HepG2 (cell line): ENCODE results near the gene GSDME. TPM values are rescaled to one million over a fixed set of nuclear protein-coding genes. Genes with fewer than 3 reads are reported as not detected.

Source experiments
- ATF1 ChIP-seq: IDR thresholded peaks from 2 replicates; pipeline ENCODE4 v1.6.1; 2016; ENCODE audit warnings: mild to moderate bottlenecking, control low read depth
- BATF2 ChIP-seq: sonication (generic); formaldehyde crosslinking; IDR thresholded peaks from 2 replicates; pipeline ENCODE4 v1.8.0; 2022; ENCODE audit warnings: mild to moderate bottlenecking, missing genetic modification reagents, moderate library complexity
- EEA1 ChIP-seq: sonication (generic); formaldehyde crosslinking; IDR thresholded peaks from 2 replicates; pipeline ENCODE4 v1.5.1; 2020; ENCODE audit warnings: mild to moderate bottlenecking, missing genetic modification reagents, borderline replicate concordance
- ELF4 ChIP-seq: sonication (generic); formaldehyde crosslinking; IDR thresholded peaks from 2 replicates; pipeline ENCODE4 v1.5.0; 2020; ENCODE audit warnings: missing genetic modification reagents, mild to moderate bottlenecking, moderate library complexity, borderline replicate concordance
- FOXC1 ChIP-seq: sonication (generic); formaldehyde crosslinking; IDR thresholded peaks from 2 replicates; pipeline ENCODE4 v1.8.0; 2022; ENCODE audit warnings: mild to moderate bottlenecking, missing genetic modification reagents, borderline replicate concordance
- FOXP4 ChIP-seq: sonication (generic); formaldehyde crosslinking; IDR thresholded peaks from 2 replicates; pipeline ENCODE4 v1.4.0; 2020; ENCODE audit warnings: missing genetic modification reagents
- HBP1 ChIP-seq: IDR thresholded peaks from 2 replicates; pipeline ENCODE4 v1.6.1; 2016; ENCODE audit warnings: low read depth, control low read depth
- IRX3 ChIP-seq: sonication (generic); formaldehyde crosslinking; IDR thresholded peaks from 2 replicates; pipeline ENCODE4 v1.8.1; 2023; ENCODE audit warnings: mild to moderate bottlenecking, low read depth, missing genetic modification reagents, borderline replicate concordance
- KDM4B ChIP-seq: sonication (generic); formaldehyde crosslinking; IDR thresholded peaks from 2 replicates; pipeline ENCODE4 v1.4.0; 2020; ENCODE audit warnings: missing genetic modification reagents
- KDM6A ChIP-seq: IDR thresholded peaks from 2 replicates; pipeline ENCODE4 v1.6.1; 2016; ENCODE audit warnings: low read depth
- KLF12 ChIP-seq: sonication (generic); formaldehyde crosslinking; IDR thresholded peaks from 2 replicates; pipeline ENCODE4 v1.4.0; 2020; ENCODE audit warnings: missing genetic modification reagents, borderline replicate concordance
- PITX1 ChIP-seq: sonication (generic); formaldehyde crosslinking; IDR thresholded peaks from 2 replicates; pipeline ENCODE4 v1.5.1; 2020; ENCODE audit warnings: mild to moderate bottlenecking, missing genetic modification reagents
- POLR2AphosphoS2 ChIP-seq: IDR thresholded peaks from 2 replicates; pipeline ENCODE4 v1.6.1; 2011; ENCODE audit warnings: low read depth, low read length, improper control_type of control experiment
- RXRA ChIP-seq: sonication (generic); formaldehyde crosslinking; IDR thresholded peaks from 2 replicates; pipeline ENCODE4 v1.5.1; 2020; ENCODE audit warnings: missing genetic modification reagents
- TBX3 ChIP-seq: fragments of 450-650 bp; IDR thresholded peaks from 2 replicates; pipeline ENCODE4 v1.6.1; 2017; ENCODE audit warnings: antibody characterized with exemption, mild to moderate bottlenecking, inconsistent platforms, borderline replicate concordance
- TCF12 ChIP-seq, 2 experiments: fragments of 450-650 bp in 1 of 2; sonication (generic) in 1 of 2; formaldehyde crosslinking in 1 of 2; IDR thresholded peaks; 2 replicates each; pipeline versions ENCODE4 v1.6.1 to v1.8.0; 2017 to 2022; ENCODE audit warnings: antibody characterized with exemption in 1 of 2, mild to moderate bottlenecking in 1 of 2, missing genetic modification reagents in 1 of 2, moderate library complexity in 1 of 2
- ZC3H13 ChIP-seq: sonication (generic); formaldehyde crosslinking; IDR thresholded peaks from 2 replicates; pipeline ENCODE4 v1.8.1; 2023; ENCODE audit warnings: mild to moderate bottlenecking, missing genetic modification reagents, moderate library complexity
- ZFP36L1 ChIP-seq: sonication (generic); formaldehyde crosslinking; IDR thresholded peaks from 2 replicates; pipeline ENCODE4 v1.8.0; 2022; ENCODE audit warnings: mild to moderate bottlenecking, missing genetic modification reagents, moderate library complexity
- ZNF382 ChIP-seq: sonication (generic); formaldehyde crosslinking; IDR thresholded peaks from 2 replicates; pipeline ENCODE4 v1.5.0; 2020; ENCODE audit warnings: missing genetic modification reagents, mild to moderate bottlenecking, borderline replicate concordance
- ZNF564 ChIP-seq: sonication (generic); formaldehyde crosslinking; IDR thresholded peaks from 2 replicates; pipeline ENCODE4 v1.8.1; 2023; ENCODE audit warnings: mild to moderate bottlenecking, missing genetic modification reagents
- ZNF614 ChIP-seq: IDR thresholded peaks from 2 replicates; pipeline ENCODE4 v1.6.1; 2018; ENCODE audit warnings: missing biosample characterization, missing genetic modification reagents, inconsistent platforms, borderline replicate concordance
- ZNF678 ChIP-seq: sonication (generic); formaldehyde crosslinking; IDR thresholded peaks from 2 replicates; pipeline ENCODE4 v1.4.0; 2020; ENCODE audit warnings: mild to moderate bottlenecking, missing genetic modification reagents
- ZNF768 ChIP-seq: sonication (generic); formaldehyde crosslinking; IDR thresholded peaks from 2 replicates; pipeline ENCODE4 v1.4.0; 2020; ENCODE audit warnings: missing genetic modification reagents
- ZSCAN21 ChIP-seq: sonication (generic); formaldehyde crosslinking; IDR thresholded peaks from 2 replicates; pipeline ENCODE4 v1.8.0; 2022; ENCODE audit warnings: mild to moderate bottlenecking, missing genetic modification reagents, moderate library complexity, borderline replicate concordance
- polyA plus RNA-seq, 8 experiments: library from polyadenylated mRNA; depleted of rRNA in 3 of 8; stranded (reverse) in 7 of 8; unstranded in 1 of 8; fragments of >200 nt; fragmentation: Illumina TruSeq in 4 of 8; extraction: Trizol in 4 of 8; gene quantifications; 2 replicates each; pipeline versions ENCODE4 v1.2.1 to v1.2.3, GENCODE V29; 2011 to 2016; ENCODE audit warnings: low read depth in 4 of 8, missing spikeins in 1 of 8, mixed read lengths in 1 of 8; ENCODE audit not compliant: insufficient read depth in 1 of 8
- total RNA-seq, 5 experiments: library from RNA; depleted of rRNA; stranded (reverse); fragments of >200 nt; fragmentation: Illumina TruSeq; extraction: Trizol; gene quantifications; 2 replicates each; pipeline ENCODE4 v1.2.3, GENCODE V29; 2016; ENCODE audit warnings: low read depth in 1 of 5
- TF ChIP-seq, protein P1 (sequence below): IDR thresholded peaks from 2 replicates; pipeline ENCODE4 v1.6.1; 2016
- TF ChIP-seq, protein P2 (sequence below): IDR thresholded peaks from 2 replicates; pipeline ENCODE4 v1.6.1; 2012; ENCODE audit warnings: inconsistent platforms

The GSDME gene
- total and polyA plus RNA-seq, 2 of the 13 experiments (the other 11 are each of a cell fraction or from before 2014, with no cell fraction given) = 19.2 to 28.2 TPM

DNA sequence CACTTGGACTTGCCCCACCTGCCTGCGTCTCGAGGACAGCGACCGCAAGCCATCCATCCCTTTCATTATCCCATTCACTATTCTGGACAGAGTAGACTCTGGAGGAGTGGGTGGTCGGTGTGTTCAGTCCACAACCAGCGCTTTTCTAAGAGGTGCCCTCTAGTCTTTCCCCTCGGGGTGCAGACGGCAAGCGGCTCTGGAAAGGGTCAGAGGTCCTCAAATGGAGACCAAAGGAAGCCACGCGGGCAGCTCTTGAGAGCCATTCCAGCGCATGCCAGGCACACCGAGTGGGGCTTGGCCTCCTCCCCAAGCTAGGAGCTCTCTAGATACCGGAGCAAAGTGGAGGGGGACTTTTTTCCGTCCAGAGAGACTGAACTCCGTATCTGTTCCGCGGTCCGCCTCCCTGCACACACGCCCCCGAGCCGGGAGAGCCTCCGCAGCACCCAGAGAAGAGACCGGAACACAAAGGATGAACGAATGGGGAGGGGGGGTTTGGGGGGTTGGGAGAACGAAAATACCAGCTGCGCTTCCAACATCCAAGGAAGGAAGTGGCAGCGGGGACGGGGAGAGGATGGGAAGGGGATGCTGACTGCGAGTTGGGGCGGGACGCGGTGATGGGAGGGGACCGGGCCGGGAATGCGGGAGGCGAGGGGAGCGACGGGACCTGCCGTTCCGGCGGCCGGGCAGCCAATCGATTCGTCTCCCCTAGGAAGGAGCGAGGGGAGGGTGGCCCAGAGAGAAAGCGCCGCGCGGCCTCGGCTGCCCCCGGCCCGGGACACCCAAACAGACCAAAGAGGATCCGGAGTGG lies 515 bp downstream of the GSDME start (continued):
- TF ChIP-seq IRX3 (CRISPR knock-in tag) = no peak
- no peak for TF ChIP-seq ZNF678 (CRISPR knock-in tag)
- no peak for TF ChIP-seq ZNF382
- no peak for TF ChIP-seq POLR2AphosphoS2
- TF ChIP-seq ATF1 = no peak
- no peak; the same call in 1 of the 2 replicates for TF ChIP-seq PITX1
- no peak; the same call in 1 of the 2 replicates for TF ChIP-seq FOXP4 (CRISPR knock-in tag)
- 0 out of 2 replicates have a peak, but pooled peaks have one; percentile 27 for TF ChIP-seq ZNF564 (CRISPR knock-in tag)
- TF ChIP-seq ZSCAN21 (CRISPR knock-in tag) = no peak
- TF ChIP-seq KLF12 = no peak
- TF ChIP-seq EEA1 = no peak
- no peak for TF ChIP-seq KDM4B (CRISPR knock-in tag)
- no peak for TF ChIP-seq ZFP36L1
- TF ChIP-seq ZNF768 (CRISPR knock-in tag) = 0 out of 2 replicates have a peak, but pooled peaks have one; percentile 0
- no peak for TF ChIP-seq ZNF614 (CRISPR knock-in tag)
- TF ChIP-seq ZC3H13 (CRISPR knock-in tag) = no peak
- no peak for TF ChIP-seq FOXC1 (CRISPR knock-in tag)
- TF ChIP-seq TBX3 = no peak
- no peak for TF ChIP-seq BATF2 (CRISPR knock-in tag)
- peak; percentile 2; the same call in 1 of the 2 replicates for TF ChIP-seq RXRA
- TF ChIP-seq, protein P1, sequence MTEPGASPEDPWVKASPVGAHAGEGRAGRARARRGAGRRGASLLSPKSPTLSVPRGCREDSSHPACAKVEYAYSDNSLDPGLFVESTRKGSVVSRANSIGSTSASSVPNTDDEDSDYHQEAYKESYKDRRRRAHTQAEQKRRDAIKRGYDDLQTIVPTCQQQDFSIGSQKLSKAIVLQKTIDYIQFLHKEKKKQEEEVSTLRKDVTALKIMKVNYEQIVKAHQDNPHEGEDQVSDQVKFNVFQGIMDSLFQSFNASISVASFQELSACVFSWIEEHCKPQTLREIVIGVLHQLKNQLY (CRISPR knock-in tag) = no peak
- TF ChIP-seq ELF4 (CRISPR knock-in tag) = no peak
- no peak for TF ChIP-seq TCF12 (IDR thresholded peaks at IDR 0.05)
- TF ChIP-seq TCF12 (CRISPR knock-in tag; IDR thresholded peaks at IDR 0.05) = no peak
- TF ChIP-seq KDM6A (CRISPR knock-in tag) = no peak
- TF ChIP-seq HBP1 (CRISPR knock-in tag) = no peak
- TF ChIP-seq, protein P2, sequence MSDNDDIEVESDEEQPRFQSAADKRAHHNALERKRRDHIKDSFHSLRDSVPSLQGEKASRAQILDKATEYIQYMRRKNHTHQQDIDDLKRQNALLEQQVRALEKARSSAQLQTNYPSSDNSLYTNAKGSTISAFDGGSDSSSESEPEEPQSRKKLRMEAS = peak; percentile 78
